ENCODE measurements around the gene VDR. TPM values are rescaled to one million over a fixed set of nuclear protein-coding genes. Genes with fewer than 3 reads are reported as not detected.

VDR gene
- total RNA-seq, 1 donor = 32.2 TPM

GRCh38 chr12:47903151-47903611 lies 1.6 kb downstream of the VDR start:
- TF ChIP-seq, protein P1, sequence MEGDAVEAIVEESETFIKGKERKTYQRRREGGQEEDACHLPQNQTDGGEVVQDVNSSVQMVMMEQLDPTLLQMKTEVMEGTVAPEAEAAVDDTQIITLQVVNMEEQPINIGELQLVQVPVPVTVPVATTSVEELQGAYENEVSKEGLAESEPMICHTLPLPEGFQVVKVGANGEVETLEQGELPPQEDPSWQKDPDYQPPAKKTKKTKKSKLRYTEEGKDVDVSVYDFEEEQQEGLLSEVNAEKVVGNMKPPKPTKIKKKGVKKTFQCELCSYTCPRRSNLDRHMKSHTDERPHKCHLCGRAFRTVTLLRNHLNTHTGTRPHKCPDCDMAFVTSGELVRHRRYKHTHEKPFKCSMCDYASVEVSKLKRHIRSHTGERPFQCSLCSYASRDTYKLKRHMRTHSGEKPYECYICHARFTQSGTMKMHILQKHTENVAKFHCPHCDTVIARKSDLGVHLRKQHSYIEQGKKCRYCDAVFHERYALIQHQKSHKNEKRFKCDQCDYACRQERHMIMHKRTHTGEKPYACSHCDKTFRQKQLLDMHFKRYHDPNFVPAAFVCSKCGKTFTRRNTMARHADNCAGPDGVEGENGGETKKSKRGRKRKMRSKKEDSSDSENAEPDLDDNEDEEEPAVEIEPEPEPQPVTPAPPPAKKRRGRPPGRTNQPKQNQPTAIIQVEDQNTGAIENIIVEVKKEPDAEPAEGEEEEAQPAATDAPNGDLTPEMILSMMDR (IDR thresholded peaks at IDR 0.05; ENCODE audit: extremely low read depth, low read depth, low read length) = no peak

DNA sequence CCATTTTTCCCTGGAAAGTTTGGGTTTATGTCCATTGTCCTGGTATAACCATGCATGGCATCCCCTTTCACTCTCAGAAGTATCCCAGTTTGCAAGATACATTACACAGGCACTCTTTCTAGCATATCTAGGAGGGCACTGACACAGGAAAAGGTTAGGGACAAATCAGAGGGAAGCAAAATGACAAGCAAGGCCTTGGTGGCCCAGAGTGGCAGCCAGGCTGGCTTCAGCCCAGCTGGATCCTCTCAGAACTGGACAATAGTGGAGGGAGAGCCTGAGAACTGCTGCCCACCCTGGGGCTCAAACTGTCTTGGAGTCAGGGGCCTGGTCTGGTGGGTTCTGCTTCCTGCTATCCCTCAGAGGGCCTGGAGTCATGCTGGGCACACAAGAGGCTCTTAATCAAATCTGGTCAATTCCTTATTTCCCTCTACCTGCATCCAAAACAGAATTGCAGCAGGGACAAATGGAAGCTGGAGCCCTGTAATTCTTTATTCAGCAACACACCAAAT lies 2.6 kb downstream of the VDR start:
- no peak for DNase-seq (ENCODE audit: insufficient read length, low spot score, missing footprints)
- Histone ChIP-seq H3K27ac (ENCODE audit: low read depth, low read length) (no peak overlapping the region), H3K4me3 (ENCODE audit: insufficient read depth, low read length) (no peak overlapping the region)

More at GRCh38 chr12:47903151-47903611, 1.6 kb downstream of the VDR start:
- peaks cover 25% of the 10 kb centered on the region for H3K27me3 ChIP-seq (ENCODE audit: insufficient read depth, low read length)
- H2AFZ ChIP-seq (ENCODE audit: low read length) = no peak overlapping the region
- H3K4me3 ChIP-seq (ENCODE audit: insufficient read depth, low read length) = peak overlapping the region; percentile 82
- peaks cover 2% of the 10 kb centered on the region for H3K36me3 ChIP-seq (ENCODE audit: insufficient read depth, low read length)
- H3K4me1 ChIP-seq (ENCODE audit: insufficient read depth, low read length) = peaks cover 50% of the 10 kb centered on the region
- peak overlapping the region; percentile 78 for H3K27ac ChIP-seq (ENCODE audit: low read depth, low read length)
- peaks cover 38% of the 10 kb centered on the region for H3K79me2 ChIP-seq (ENCODE audit: insufficient read depth, low read length)
- H4K20me1 ChIP-seq (ENCODE audit: insufficient read depth, low read length) = peaks cover 32% of the 10 kb centered on the region
- DNase-seq (ENCODE audit: insufficient read length, low spot score, missing footprints) = peak; percentile 89
- H3K9me3 ChIP-seq (ENCODE audit: low read depth, low read length) = no peaks in the 10 kb centered on the region
- peak overlapping the region; percentile 98 for H3K4me2 ChIP-seq (ENCODE audit: insufficient read depth, low read length)

GRCh38 chr12:47901718-47902093 lies 3.1 kb downstream of the VDR start:
- Histone ChIP-seq H2AFZ (ENCODE audit: low read length) (no peak overlapping the region), H3K27me3 (ENCODE audit: insufficient read depth, low read length) (peaks cover 18% of the 10 kb centered on the region), H3K79me2 (ENCODE audit: insufficient read depth, low read length) (peaks cover 53% of the 10 kb centered on the region), H3K4me1 (ENCODE audit: insufficient read depth, low read length) (peaks cover 50% of the 10 kb centered on the region), H3K4me2 (ENCODE audit: insufficient read depth, low read length) (peak overlapping the region; percentile 98), H3K27ac (ENCODE audit: low read depth, low read length) (no peak overlapping the region), H3K4me3 (ENCODE audit: insufficient read depth, low read length) (no peak overlapping the region), H3K9me3 (ENCODE audit: low read depth, low read length) (no peaks in the 10 kb centered on the region), H4K20me1 (ENCODE audit: insufficient read depth, low read length) (peaks cover 46% of the 10 kb centered on the region), H3K36me3 (ENCODE audit: insufficient read depth, low read length) (peaks cover 7% of the 10 kb centered on the region)
- TF ChIP-seq, protein P1 (IDR thresholded peaks at IDR 0.05; ENCODE audit: extremely low read depth, low read depth, low read length) = no peak
- DNase-seq (ENCODE audit: insufficient read length, low spot score, missing footprints) = no peak

More for the DNA sequence above, 2.6 kb downstream of the VDR start:
- H3K79me2 ChIP-seq (ENCODE audit: insufficient read depth, low read length) = peaks cover 48% of the 10 kb centered on the region
- peak overlapping the region; percentile 98 for H3K4me2 ChIP-seq (ENCODE audit: insufficient read depth, low read length)
- TF ChIP-seq, protein P1 (IDR thresholded peaks at IDR 0.05; ENCODE audit: extremely low read depth, low read depth, low read length) = no peak
- H3K36me3 ChIP-seq (ENCODE audit: insufficient read depth, low read length) = peaks cover 7% of the 10 kb centered on the region
- H2AFZ ChIP-seq (ENCODE audit: low read length) = no peak overlapping the region
- peaks cover 41% of the 10 kb centered on the region for H4K20me1 ChIP-seq (ENCODE audit: insufficient read depth, low read length)
- H3K9me3 ChIP-seq (ENCODE audit: low read depth, low read length) = no peaks in the 10 kb centered on the region
- H3K27me3 ChIP-seq (ENCODE audit: insufficient read depth, low read length) = peaks cover 21% of the 10 kb centered on the region
- H3K4me1 ChIP-seq (ENCODE audit: insufficient read depth, low read length) = peaks cover 50% of the 10 kb centered on the region

DNA sequence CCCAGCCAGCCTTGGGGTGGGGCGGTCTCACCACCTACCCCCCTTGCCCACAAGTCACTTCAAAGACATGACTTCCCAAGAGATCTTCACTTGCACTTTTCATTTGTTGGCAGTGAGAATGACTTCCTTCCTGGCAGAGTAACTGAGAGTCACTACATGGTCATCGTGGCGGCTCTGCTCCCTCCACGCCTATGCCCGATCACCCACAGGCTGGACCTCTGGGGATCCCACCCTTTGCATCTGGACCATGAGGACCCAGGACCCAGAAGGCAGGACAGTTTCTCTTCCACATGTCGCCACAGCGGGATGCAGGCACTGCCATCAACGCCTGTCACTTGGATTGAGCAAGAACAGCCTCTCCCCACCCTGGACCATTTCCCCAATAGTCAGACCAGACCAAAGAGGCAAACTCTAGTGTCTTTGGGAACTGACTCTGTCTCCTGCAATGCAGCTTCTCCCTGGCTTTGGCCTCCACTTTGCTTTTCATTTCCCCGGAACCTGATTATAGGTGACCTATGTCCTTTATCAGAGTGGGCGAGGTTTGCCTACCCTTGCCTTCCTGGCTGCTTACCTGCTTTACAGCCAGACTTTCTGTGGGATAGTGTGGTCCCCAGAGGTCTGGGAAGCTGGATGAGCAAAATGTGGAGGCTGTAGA lies 3.6 kb downstream of the VDR start:
- peaks cover 56% of the 10 kb centered on the region for H3K79me2 ChIP-seq (ENCODE audit: insufficient read depth, low read length)
- H3K9me3 ChIP-seq (ENCODE audit: low read depth, low read length) = no peaks in the 10 kb centered on the region
- H3K36me3 ChIP-seq (ENCODE audit: insufficient read depth, low read length) = peaks cover 7% of the 10 kb centered on the region
- peaks cover 50% of the 10 kb centered on the region for H3K4me1 ChIP-seq (ENCODE audit: insufficient read depth, low read length)
- TF ChIP-seq, protein P1 (IDR thresholded peaks at IDR 0.05; ENCODE audit: extremely low read depth, low read depth, low read length) = no peak
- H3K4me3 ChIP-seq (ENCODE audit: insufficient read depth, low read length) = no peak overlapping the region
- H3K27me3 ChIP-seq (ENCODE audit: insufficient read depth, low read length) = peaks cover 12% of the 10 kb centered on the region
- no peak overlapping the region for H3K27ac ChIP-seq (ENCODE audit: low read depth, low read length)
- H3K4me2 ChIP-seq (ENCODE audit: insufficient read depth, low read length) = peak overlapping the region; percentile 36
- DNase-seq (ENCODE audit: insufficient read length, low spot score, missing footprints) = no peak
- H2AFZ ChIP-seq (ENCODE audit: low read length) = no peak overlapping the region
- peaks cover 48% of the 10 kb centered on the region for H4K20me1 ChIP-seq (ENCODE audit: insufficient read depth, low read length)

All from osteoblast (primary cell).